Activated CD4-positive, alpha-beta T cell treated with anti-CD3 and anti-CD28 coated beads, Interleukin-2, amount 50 U/mL, for 24 hours (primary cell): ENCODE results near the gene DYNC1H1.
A peak's percentile ranks its signal among the peaks of the same experiment; 100 is the strongest.

Source experiments
- DNase-seq, 2 donors: peaks; one replicate each; pipeline ENCODE4 v3.0.0-alpha.2; 2020; ENCODE audit warnings: low read depth in 1 of 2, low spot score in 1 of 2

The DYNC1H1 gene

GRCh38 chr14:101944451-101944850 lies 19.9 kb upstream of the DYNC1H1 start:
- DNase-seq = no peak

GRCh38 chr14:101945171-101945570 lies 19.2 kb upstream of the DYNC1H1 start:
- DNase-seq = no peak

DNA sequence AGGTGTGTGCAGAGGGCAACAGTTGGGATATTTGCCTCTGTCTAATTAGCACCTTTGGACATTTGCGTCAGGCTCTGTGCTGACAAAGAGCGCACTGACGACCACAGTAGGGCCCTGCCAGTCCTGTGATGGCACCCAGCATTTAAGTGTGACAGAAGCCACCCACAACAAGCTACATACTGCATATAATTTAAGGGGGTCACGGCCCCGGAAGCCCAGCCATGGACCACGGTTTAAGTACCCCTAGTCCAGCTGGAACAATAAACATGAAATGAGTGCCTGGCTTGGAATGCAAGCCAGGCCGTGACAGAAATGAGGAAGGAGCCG lies 16.8 kb upstream of the DYNC1H1 start:
- DNase-seq = no peak

DNA sequence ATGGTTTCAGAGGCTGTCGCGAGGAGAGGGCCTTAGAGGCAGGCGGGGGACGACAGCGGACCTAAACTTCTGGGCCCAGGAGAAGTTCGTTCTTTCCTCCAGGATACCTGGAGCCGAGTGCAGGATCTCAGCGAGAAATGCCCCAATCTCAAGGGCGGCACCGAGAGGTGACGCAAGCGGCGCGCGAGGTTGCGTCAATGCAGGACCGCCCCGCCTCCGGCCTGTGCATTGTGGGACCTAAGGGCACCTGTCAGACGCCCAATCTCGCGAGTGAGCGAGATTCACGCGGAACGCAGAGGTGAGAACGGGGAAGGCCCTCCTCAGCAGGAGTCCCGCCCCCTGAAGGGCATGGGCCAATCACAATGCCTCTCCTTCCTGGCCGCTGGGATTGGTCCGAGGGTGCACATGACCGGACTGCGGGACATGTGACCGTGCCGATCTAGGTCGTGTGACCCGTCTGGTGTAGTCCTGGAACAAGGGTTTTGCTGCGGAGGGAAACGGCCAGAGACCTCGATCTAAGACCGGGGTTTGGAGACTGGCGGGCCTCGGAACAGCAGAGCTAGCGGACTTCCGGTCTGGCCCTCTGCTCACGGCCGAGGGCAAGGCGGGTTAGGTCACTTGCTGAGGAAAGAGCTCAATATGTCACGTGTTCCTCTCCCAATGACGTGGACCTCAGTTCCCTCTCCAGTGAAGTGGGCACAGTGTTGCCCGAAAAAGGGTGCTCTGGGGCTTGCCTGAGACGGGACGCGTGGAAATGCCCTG lies 16.3 kb upstream of the DYNC1H1 start:
- DNase-seq = peak; percentile 96 to 100

DNA sequence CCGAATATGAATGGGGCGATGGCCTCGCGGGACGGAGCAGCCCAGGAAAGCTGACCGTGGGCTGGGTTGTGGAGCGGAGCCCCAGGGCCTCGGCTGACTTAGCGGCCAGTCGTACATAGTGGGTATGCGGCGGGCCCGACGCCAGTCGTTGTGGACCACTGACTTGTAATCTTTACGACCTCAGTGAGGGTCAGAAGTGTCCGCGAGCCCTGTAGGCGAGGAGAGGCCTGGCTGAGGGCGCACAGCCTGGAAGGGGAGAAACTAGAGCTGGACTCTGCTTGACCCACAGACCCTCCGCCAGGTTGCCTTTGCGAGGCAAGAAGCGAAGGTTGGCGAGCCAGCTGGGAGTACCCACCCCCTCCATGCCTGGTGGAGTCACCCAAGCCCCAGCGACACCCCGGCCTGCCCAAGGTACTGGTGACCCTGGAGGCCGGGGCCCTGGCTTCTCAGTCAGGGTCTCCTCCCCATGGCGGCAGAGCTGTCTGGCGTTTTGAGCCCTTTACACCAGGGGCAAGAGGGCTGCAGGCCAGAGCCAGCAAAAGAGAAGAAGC lies 15.6 kb upstream of the DYNC1H1 start:
- DNase-seq = no peak

GRCh38 chr14:101950100-101950499 lies 14.3 kb upstream of the DYNC1H1 start:
- DNase-seq = no peak

DNA sequence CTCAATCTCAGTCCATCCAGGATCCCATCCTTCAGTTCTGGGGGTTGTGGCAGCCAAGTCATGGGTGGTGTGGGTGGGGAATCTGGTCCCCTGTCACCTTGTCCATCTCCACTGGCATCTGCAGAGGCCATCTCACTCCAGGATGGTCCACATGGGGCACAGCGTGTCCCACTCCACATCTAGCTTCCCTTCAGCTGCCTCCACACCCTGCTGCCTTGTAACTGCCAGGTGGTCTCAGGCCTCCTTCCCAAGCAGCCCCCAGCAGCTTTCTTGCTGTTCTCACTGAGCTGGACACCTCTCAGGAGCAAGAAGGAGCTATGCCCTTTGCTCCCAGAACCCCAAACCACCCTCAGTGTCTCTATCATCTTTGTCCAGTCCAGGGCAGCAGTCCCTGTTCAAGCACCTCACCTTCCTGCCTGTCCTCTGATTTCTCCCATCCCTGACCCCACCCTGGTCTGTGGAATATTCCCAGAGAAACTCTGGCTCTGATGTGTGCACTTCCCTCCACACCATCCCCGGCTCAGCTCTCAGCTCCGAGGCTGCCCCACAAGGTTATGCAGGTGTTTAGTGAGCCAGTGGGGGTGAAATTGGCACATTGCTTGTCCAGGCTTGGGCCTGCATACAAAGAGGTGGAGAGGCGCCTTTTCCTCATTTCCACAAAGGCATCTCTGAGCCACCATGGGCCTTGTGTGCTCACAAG lies 13.7 kb upstream of the DYNC1H1 start:
- DNase-seq = no peak

DNA sequence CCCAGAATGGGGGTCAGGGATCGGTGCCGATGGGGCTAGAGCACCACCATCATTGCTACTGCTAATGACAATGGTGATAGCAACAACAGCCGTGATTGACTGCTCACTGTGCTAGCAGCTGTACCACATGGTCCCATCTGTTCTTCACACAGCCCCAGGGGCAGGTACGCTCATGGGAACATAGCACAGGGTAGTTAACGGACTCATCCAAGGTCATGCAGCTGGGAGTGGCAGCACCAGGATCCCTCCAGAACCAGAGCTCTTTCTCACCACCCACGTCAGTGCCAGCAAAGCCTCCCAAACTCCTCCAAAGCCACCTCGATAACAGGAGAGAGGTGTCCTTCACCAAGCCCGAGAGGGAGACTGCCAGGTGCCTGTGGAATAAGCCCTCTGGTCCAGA lies 11.2 kb upstream of the DYNC1H1 start:
- no peak for DNase-seq

- DNase-seq = no peak
Measured at GRCh38 chr14:101954501-101954900, 9.9 kb upstream of the DYNC1H1 start.

- no peak for DNase-seq
Measured at GRCh38 chr14:101955695-101956161, 8.6 kb upstream of the DYNC1H1 start.

GRCh38 chr14:101956179-101956885 lies 8.0 kb upstream of the DYNC1H1 start:
- DNase-seq = no peak

GRCh38 chr14:101957406-101958234 lies 6.8 kb upstream of the DYNC1H1 start:
- no peak for DNase-seq

- DNase-seq = no peak
Measured at GRCh38 chr14:101958418-101959180, 5.8 kb upstream of the DYNC1H1 start.

DNA sequence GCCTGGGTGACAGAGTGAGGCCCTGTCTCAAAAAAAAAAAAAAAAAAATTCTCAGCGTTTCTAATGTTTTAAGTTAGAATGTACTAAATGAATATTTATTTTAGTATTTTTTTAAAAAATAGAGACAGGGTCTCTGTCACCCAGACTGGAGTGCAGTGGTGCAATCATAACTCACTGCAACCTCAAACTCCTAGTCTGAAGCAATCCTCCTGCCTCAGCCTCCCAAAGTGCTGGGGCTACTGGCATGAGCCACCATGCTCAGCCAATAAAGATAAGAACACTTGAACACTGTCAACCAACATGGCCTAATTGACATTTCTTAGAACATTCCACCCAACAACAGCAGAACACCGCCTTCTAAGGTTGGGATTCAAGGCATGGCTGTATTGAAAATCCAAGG lies 5.1 kb upstream of the DYNC1H1 start:
- no peak for DNase-seq

DNA sequence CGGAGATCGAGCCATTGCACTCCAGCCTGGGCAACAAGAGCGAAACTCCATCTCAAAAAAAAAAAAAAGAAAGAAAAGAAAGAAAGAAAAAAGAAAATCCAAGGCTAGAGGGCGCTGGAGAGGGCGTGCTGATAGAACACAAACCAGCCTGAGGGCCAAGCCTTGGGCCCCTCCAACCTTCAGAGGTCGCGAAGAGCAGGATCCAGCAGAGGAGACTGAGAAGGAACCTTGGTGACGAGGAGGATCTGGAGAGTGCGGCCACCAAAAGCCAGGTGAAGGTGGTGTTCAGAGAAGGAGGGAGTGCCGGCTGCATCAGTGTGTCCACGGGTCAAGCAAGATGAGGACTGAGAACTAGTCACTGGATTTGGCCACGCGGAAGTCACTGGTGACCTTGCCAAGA lies 4.1 kb upstream of the DYNC1H1 start:
- DNase-seq = no peak

GRCh38 chr14:101961011-101961721 lies 3.2 kb upstream of the DYNC1H1 start:
- DNase-seq = peak; percentile 53 to 71

- DNase-seq = no peak
Measured at GRCh38 chr14:101961746-101962502, 2.4 kb upstream of the DYNC1H1 start.

- DNase-seq = no peak
Measured at GRCh38 chr14:101962503-101962874, 1.9 kb upstream of the DYNC1H1 start.

GRCh38 chr14:101963052-101963451 lies 1.3 kb upstream of the DYNC1H1 start:
- no peak for DNase-seq
